Liver (tissue), 9 donors: ENCODE measurements around the gene INPP4B. TPM values are rescaled to one million over a fixed set of nuclear protein-coding genes. Genes with fewer than 3 reads are reported as not detected.

ENCODE experiments used
- DNase-seq: peaks from one replicate; pipeline ENCODE4 v3.0.0-alpha.2; 2017; ENCODE audit warnings: low spot score
- H3K27ac ChIP-seq, 2 donors: one replicate each; pipeline ENCODE4 v1.7.0; 2013; ENCODE audit warnings: inconsistent platforms in 2 of 2, low read length in 2 of 2, control low read depth in 1 of 2, low read depth in 1 of 2, mild to moderate bottlenecking in 1 of 2
- H3K27me3 ChIP-seq, 4 donors: one replicate each; pipeline versions ENCODE4 v1.6.1 to v1.7.0; 2013; ENCODE audit warnings: low read length in 3 of 4, inconsistent platforms in 1 of 4, mild to moderate bottlenecking in 1 of 4, moderate library complexity in 1 of 4; ENCODE audit not compliant: control insufficient read depth in 4 of 4, insufficient read depth in 4 of 4
- H3K36me3 ChIP-seq, 4 donors: one replicate each; pipeline versions ENCODE4 v1.6.1 to v1.7.0; 2013; ENCODE audit warnings: low read length in 3 of 4, mild to moderate bottlenecking in 3 of 4, low read depth in 1 of 4, moderate library complexity in 1 of 4; ENCODE audit not compliant: control insufficient read depth in 4 of 4, insufficient read depth in 3 of 4
- H3K4me1 ChIP-seq, 4 donors: one replicate each; pipeline versions ENCODE4 v1.6.1 to v1.7.0; 2013; ENCODE audit warnings: low read length in 3 of 4, mild to moderate bottlenecking in 3 of 4, moderate library complexity in 1 of 4; ENCODE audit not compliant: control insufficient read depth in 4 of 4, insufficient read depth in 4 of 4
- H3K4me3 ChIP-seq, 3 donors: one replicate each; pipeline versions ENCODE4 v1.6.1 to v1.7.0; 2013; ENCODE audit warnings: low read length in 3 of 3, control low read depth in 1 of 3, low read depth in 1 of 3, mild to moderate bottlenecking in 1 of 3
- H3K9ac ChIP-seq, 2 donors: one replicate each; pipeline ENCODE4 v1.7.0; 2013; ENCODE audit warnings: low read length in 2 of 2, mild to moderate bottlenecking in 2 of 2, moderate library complexity in 2 of 2, control low read depth in 1 of 2, low read depth in 1 of 2
- H3K9me3 ChIP-seq, 4 donors: one replicate each; pipeline versions ENCODE4 v1.6.1 to v1.7.0; 2013; ENCODE audit warnings: low read length in 3 of 4; ENCODE audit not compliant: control insufficient read depth in 4 of 4
- EGR1 ChIP-seq, 2 donors: IDR thresholded peaks; 2 replicates each; pipeline ENCODE4 v1.6.1; 2016 to 2018; ENCODE audit warnings: antibody characterized with exemption in 2 of 2, low read depth in 2 of 2
- FOXA1 ChIP-seq: IDR thresholded peaks from 2 replicates; pipeline ENCODE4 v1.6.1; 2016; ENCODE audit warnings: antibody characterized with exemption
- FOXA2 ChIP-seq: IDR thresholded peaks from 2 replicates; pipeline ENCODE4 v1.6.1; 2016; ENCODE audit warnings: antibody characterized with exemption
- GABPA ChIP-seq, 2 donors: IDR thresholded peaks in 1 of 2; conservative IDR thresholded peaks in 1 of 2; 2 replicates each; pipeline ENCODE4 v1.6.1; 2016; ENCODE audit warnings: antibody characterized with exemption in 2 of 2, mild to moderate bottlenecking in 1 of 2, moderate library complexity in 1 of 2
- HNF4A ChIP-seq, 2 donors: conservative IDR thresholded peaks; 2 replicates each; pipeline ENCODE4 v1.6.1; 2016; ENCODE audit warnings: antibody characterized with exemption in 2 of 2, mild to moderate bottlenecking in 2 of 2
- HNF4G ChIP-seq: IDR thresholded peaks from 2 replicates; pipeline ENCODE4 v1.6.1; 2016; ENCODE audit warnings: antibody characterized with exemption
- JUND ChIP-seq, 2 donors: IDR thresholded peaks; 2 replicates each; pipeline ENCODE4 v1.6.1; 2016; ENCODE audit warnings: antibody characterized with exemption in 2 of 2
- NR2F2 ChIP-seq: IDR thresholded peaks from 2 replicates; pipeline ENCODE4 v1.6.1; 2016; ENCODE audit warnings: antibody characterized with exemption
- RAD21 ChIP-seq, 2 donors: IDR thresholded peaks; 2 replicates each; pipeline ENCODE4 v1.6.1; 2016; ENCODE audit warnings: antibody characterized with exemption in 2 of 2, mild to moderate bottlenecking in 2 of 2
- RXRA ChIP-seq, 2 donors: IDR thresholded peaks; 2 replicates each; pipeline ENCODE4 v1.6.1; 2017 to 2018; ENCODE audit warnings: antibody characterized with exemption in 2 of 2, mild to moderate bottlenecking in 1 of 2
- SP1 ChIP-seq: IDR thresholded peaks from 2 replicates; pipeline ENCODE4 v1.6.1; 2018; ENCODE audit warnings: antibody characterized with exemption, mild to moderate bottlenecking
- TAF1 ChIP-seq: conservative IDR thresholded peaks from 2 replicates; pipeline ENCODE4 v1.6.1; 2016; ENCODE audit warnings: antibody characterized with exemption, mild to moderate bottlenecking
- YY1 ChIP-seq: IDR thresholded peaks from 2 replicates; pipeline ENCODE4 v1.6.1; 2016; ENCODE audit warnings: antibody characterized with exemption, mild to moderate bottlenecking
- WGBS: extraction: QIAGEN DNeasy Blood & Tissue Kit; methylation state at CpG from one replicate; pipeline ENCODE4 v1.1.7; 2013; 5-methylcytosine and 5-hydroxymethylcytosine counted together
- polyA plus RNA-seq, 2 donors: library from polyadenylated mRNA; stranded (reverse) in 1 of 2; unstranded in 1 of 2; fragments of 200-250 nt in 1 of 2; fragments of >200 nt in 1 of 2; fragmentation: Nextera tagmentation in 1 of 2; extraction: Ambion mirVana in 1 of 2; gene quantifications; one replicate each; pipeline versions ENCODE4 v1.2.1 to v1.2.3, GENCODE V29; 2013 to 2015
- total RNA-seq, 2 donors: library from RNA; depleted of rRNA; stranded (reverse); fragments of >200 nt; gene quantifications; one replicate each; pipeline ENCODE4 v1.2.3, GENCODE V29; 2014
- TF ChIP-seq, protein P1 (sequence below): IDR thresholded peaks from 2 replicates; pipeline ENCODE4 v1.6.1; 2016; ENCODE audit warnings: antibody characterized with exemption
- TF ChIP-seq, protein P2 (sequence below): fragments of 150-350 bp; IDR thresholded peaks from 2 replicates; pipeline ENCODE4 v1.5.1; 2017; ENCODE audit warnings: improper control_type of control experiment, low read depth, low read length; ENCODE audit not compliant: missing input control
- TF ChIP-seq, protein P3 (sequence below): IDR thresholded peaks from 2 replicates; pipeline ENCODE4 v1.6.1; 2016; ENCODE audit warnings: antibody characterized with exemption
- TF ChIP-seq, protein P4 (sequence below): IDR thresholded peaks from 2 replicates; pipeline ENCODE4 v1.6.1; 2016; ENCODE audit warnings: antibody characterized with exemption
- TF ChIP-seq, protein P5 (sequence below): IDR thresholded peaks from 2 replicates; pipeline ENCODE4 v1.6.1; 2016; ENCODE audit warnings: antibody characterized with exemption, mild to moderate bottlenecking
- donor health status: healthy.
- donor health status: healthy.
- donor health status: healthy.
- donor health status: healthy.
- donor health status: healthy.

Gene INPP4B
- total and polyA plus RNA-seq, 4 donors, result 0.43 to 2.8 (median 1.6) TPM

DNA sequence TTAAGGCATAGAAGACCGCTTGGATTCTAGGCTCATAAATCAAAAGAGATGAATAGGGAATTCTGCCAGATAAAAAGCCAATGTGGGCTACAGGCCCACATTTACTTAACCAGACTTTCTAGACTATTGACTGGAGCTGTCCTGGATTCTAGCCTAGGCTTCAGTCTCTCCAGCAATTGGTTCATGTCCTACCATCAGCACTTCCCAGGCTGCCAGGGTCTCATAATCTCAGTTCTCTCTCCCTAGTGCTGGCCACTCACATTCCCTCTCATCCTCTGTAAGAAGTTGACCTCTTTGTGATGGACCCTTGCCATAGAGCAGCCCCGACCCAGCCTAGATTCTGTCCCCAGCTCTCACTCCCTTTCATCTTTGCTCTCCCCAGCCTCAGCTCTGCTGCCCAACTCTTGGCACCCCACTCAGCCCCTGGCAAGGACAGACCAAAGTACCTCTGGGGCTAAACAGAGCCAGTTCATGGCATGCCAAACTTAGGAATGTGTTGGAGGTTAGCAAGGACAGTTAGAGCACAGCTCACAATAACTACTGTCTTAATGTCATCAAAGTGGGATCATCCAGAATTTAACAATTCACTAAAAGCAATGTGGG, 396.2 kb downstream of the INPP4B start:
- TF ChIP-seq GABPA (IDR thresholded peaks at IDR 0.05 in 1 of 2, conservative IDR thresholded peaks at IDR 0.05 in 1 of 2) (no peak), FOXA1 (no peak), JUND (IDR thresholded peaks at IDR 0.05) (no peak), NR2F2 (no peak), FOXA2 (no peak), RAD21 (IDR thresholded peaks at IDR 0.05) (no peak), RXRA (IDR thresholded peaks at IDR 0.05) (no peak), SP1 (no peak), YY1 (no peak), EGR1 (IDR thresholded peaks at IDR 0.05; ENCODE audit: low read depth in 2 of 2) (no peak), TAF1 (no peak), HNF4A (conservative IDR thresholded peaks at IDR 0.05) (no peak), HNF4G (no peak)
- TF ChIP-seq, protein P1, sequence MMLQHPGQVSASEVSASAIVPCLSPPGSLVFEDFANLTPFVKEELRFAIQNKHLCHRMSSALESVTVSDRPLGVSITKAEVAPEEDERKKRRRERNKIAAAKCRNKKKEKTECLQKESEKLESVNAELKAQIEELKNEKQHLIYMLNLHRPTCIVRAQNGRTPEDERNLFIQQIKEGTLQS, result no peak
- TF ChIP-seq, protein P2, sequence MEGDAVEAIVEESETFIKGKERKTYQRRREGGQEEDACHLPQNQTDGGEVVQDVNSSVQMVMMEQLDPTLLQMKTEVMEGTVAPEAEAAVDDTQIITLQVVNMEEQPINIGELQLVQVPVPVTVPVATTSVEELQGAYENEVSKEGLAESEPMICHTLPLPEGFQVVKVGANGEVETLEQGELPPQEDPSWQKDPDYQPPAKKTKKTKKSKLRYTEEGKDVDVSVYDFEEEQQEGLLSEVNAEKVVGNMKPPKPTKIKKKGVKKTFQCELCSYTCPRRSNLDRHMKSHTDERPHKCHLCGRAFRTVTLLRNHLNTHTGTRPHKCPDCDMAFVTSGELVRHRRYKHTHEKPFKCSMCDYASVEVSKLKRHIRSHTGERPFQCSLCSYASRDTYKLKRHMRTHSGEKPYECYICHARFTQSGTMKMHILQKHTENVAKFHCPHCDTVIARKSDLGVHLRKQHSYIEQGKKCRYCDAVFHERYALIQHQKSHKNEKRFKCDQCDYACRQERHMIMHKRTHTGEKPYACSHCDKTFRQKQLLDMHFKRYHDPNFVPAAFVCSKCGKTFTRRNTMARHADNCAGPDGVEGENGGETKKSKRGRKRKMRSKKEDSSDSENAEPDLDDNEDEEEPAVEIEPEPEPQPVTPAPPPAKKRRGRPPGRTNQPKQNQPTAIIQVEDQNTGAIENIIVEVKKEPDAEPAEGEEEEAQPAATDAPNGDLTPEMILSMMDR, result no peak
- TF ChIP-seq, protein P3, sequence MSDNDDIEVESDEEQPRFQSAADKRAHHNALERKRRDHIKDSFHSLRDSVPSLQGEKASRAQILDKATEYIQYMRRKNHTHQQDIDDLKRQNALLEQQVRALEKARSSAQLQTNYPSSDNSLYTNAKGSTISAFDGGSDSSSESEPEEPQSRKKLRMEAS, result no peak
- TF ChIP-seq, protein P4, sequence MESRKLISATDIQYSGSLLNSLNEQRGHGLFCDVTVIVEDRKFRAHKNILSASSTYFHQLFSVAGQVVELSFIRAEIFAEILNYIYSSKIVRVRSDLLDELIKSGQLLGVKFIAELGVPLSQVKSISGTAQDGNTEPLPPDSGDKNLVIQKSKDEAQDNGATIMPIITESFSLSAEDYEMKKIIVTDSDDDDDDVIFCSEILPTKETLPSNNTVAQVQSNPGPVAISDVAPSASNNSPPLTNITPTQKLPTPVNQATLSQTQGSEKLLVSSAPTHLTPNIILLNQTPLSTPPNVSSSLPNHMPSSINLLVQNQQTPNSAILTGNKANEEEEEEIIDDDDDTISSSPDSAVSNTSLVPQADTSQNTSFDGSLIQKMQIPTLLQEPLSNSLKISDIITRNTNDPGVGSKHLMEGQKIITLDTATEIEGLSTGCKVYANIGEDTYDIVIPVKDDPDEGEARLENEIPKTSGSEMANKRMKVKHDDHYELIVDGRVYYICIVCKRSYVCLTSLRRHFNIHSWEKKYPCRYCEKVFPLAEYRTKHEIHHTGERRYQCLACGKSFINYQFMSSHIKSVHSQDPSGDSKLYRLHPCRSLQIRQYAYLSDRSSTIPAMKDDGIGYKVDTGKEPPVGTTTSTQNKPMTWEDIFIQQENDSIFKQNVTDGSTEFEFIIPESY, result no peak
- TF ChIP-seq, protein P5, sequence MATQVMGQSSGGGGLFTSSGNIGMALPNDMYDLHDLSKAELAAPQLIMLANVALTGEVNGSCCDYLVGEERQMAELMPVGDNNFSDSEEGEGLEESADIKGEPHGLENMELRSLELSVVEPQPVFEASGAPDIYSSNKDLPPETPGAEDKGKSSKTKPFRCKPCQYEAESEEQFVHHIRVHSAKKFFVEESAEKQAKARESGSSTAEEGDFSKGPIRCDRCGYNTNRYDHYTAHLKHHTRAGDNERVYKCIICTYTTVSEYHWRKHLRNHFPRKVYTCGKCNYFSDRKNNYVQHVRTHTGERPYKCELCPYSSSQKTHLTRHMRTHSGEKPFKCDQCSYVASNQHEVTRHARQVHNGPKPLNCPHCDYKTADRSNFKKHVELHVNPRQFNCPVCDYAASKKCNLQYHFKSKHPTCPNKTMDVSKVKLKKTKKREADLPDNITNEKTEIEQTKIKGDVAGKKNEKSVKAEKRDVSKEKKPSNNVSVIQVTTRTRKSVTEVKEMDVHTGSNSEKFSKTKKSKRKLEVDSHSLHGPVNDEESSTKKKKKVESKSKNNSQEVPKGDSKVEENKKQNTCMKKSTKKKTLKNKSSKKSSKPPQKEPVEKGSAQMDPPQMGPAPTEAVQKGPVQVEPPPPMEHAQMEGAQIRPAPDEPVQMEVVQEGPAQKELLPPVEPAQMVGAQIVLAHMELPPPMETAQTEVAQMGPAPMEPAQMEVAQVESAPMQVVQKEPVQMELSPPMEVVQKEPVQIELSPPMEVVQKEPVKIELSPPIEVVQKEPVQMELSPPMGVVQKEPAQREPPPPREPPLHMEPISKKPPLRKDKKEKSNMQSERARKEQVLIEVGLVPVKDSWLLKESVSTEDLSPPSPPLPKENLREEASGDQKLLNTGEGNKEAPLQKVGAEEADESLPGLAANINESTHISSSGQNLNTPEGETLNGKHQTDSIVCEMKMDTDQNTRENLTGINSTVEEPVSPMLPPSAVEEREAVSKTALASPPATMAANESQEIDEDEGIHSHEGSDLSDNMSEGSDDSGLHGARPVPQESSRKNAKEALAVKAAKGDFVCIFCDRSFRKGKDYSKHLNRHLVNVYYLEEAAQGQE, result no peak
- WGBS, result 78% methylated on average over 2 of the region's 2 CpGs
- no peaks in the 10 kb centered on the region for H3K27me3 ChIP-seq
- no peak overlapping the region for H3K27ac ChIP-seq
- no peaks in the 10 kb centered on the region for H3K9me3 ChIP-seq
- no peaks in the 10 kb centered on the region for H3K36me3 ChIP-seq
- H3K4me3 ChIP-seq, result no peak overlapping the region
- DNase-seq, result no peak
- H3K4me1 ChIP-seq, result no peaks in the 10 kb centered on the region
- H3K9ac ChIP-seq, result no peak overlapping the region
